ENCODE results near the gene PLSCR3.
A peak's percentile ranks its signal among the peaks of the same experiment; 100 is the strongest.

Gene PLSCR3

DNA sequence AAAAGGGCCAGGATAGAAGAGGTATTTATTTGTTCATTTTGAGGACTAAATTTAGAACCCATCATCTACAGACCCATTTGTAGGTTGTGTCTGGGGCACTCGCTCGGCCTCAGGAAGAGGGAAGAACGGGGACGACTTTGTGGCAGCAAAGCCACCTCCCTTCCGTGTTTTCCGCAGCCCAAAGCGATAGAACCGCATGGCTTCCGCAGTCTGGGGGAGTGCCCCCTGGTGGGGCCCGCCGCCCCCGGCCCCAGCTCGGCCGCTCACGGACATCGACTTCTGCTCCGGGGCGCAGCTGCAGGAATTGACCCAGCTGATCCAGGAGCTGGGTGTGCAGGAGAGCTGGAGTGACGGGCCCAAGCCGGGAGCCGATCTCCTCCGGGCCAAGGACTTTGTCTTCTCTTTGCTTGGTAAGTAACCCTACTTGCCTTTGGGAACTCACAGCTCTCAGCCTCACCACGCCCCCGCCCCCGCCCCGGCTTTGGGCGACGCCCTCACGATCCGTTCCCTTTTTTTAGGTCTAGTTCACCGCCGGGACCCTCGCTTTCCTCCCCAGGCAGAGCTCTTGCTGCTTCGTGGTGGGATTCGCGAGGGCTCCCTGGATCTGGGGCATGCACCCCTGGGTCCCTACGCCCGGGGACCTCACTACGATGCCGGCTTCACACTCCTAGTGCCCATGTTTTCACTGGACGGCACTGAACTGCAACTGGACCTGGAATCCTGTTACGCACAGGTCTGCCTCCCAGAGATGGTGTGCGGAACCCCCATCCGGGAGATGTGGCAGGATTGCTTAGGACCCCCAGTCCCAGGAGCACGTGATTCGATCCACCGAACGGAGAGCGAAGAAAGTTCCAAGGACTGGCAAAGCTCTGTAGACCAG lies 41.6 kb upstream of the PLSCR3 start:
- TF ChIP-seq, protein P1, sequence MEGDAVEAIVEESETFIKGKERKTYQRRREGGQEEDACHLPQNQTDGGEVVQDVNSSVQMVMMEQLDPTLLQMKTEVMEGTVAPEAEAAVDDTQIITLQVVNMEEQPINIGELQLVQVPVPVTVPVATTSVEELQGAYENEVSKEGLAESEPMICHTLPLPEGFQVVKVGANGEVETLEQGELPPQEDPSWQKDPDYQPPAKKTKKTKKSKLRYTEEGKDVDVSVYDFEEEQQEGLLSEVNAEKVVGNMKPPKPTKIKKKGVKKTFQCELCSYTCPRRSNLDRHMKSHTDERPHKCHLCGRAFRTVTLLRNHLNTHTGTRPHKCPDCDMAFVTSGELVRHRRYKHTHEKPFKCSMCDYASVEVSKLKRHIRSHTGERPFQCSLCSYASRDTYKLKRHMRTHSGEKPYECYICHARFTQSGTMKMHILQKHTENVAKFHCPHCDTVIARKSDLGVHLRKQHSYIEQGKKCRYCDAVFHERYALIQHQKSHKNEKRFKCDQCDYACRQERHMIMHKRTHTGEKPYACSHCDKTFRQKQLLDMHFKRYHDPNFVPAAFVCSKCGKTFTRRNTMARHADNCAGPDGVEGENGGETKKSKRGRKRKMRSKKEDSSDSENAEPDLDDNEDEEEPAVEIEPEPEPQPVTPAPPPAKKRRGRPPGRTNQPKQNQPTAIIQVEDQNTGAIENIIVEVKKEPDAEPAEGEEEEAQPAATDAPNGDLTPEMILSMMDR (IDR thresholded peaks at IDR 0.05; ENCODE audit: borderline replicate concordance, control extremely low read depth, extremely low read depth, insufficient read depth, missing control alignments): peak; percentile 16
- DNase-seq (ENCODE audit: low spot score): peak; percentile 66
- in situ Hi-C loops (cut with MboI; ENCODE audit: low sequenced_read_pairs, unreplicated experiment): no loop called here

DNA sequence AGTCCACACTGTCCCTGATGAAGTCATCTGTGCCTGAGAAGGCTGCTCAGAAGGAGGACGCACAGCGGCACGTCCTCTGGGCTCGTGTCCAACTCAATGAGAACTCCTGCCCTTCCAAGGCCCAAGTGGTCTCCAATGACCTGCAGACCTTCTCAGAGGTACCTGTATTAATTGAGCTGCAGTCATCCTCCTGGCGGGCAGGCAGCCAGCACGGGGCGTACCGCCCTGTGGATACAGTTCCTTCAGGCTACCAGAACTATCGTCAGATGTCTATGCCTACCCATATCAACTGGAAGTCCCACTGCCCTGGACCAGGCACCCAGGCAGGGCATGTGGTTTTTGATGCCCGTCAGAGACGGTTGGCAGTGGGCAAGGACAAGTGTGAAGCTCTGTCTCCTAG lies 38.0 kb upstream of the PLSCR3 start:
- in situ Hi-C loops (cut with MboI; ENCODE audit: low sequenced_read_pairs, unreplicated experiment): no loop called here
- TF ChIP-seq, protein P1 (IDR thresholded peaks at IDR 0.05; ENCODE audit: borderline replicate concordance, control extremely low read depth, extremely low read depth, insufficient read depth, missing control alignments): no peak
- DNase-seq (ENCODE audit: low spot score): no peak

DNA sequence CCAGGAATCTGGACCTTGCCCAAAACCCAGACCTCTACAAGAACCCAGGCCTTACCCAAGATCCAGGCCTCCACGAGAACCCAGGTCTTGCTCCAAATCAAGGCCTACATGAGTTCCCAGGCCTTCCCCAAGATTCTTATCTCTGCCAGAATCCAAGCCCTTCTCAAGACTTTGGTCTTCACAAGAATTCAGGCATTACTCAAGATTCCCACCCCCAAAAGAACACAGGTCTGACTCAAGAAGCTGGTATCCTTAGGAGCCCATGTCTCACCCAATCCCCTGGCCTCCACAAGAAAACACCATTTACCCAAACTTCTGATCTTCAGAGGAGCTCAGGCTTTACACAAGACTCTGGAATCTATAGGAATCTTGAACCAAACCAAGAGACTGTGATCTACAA lies 36.9 kb upstream of the PLSCR3 start:
- TF ChIP-seq, protein P1 (IDR thresholded peaks at IDR 0.05; ENCODE audit: borderline replicate concordance, control extremely low read depth, extremely low read depth, insufficient read depth, missing control alignments): no peak
- DNase-seq (ENCODE audit: low spot score): no peak
- in situ Hi-C loops (cut with MboI; ENCODE audit: low sequenced_read_pairs, unreplicated experiment): no loop called here

DNA sequence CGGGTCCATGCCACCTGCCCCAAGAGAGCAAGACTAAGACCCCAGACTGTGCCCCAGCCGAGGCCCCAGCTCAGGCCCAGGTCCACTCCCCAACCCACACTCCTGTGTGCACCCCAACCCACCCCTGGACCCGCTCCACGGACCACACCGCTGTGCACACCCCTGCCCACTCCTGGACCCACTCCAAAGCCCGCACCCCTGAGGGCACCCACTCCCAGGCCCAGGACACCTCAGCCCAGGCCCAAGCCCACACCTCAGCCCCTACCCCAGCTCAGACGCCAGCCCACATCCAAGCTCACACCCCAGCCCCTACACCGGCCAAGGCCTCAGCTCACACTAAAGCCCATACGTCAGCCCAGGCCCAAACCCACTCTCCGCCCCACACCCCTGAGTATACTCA lies 35.4 kb upstream of the PLSCR3 start:
- TF ChIP-seq, protein P1 (IDR thresholded peaks at IDR 0.05; ENCODE audit: borderline replicate concordance, control extremely low read depth, extremely low read depth, insufficient read depth, missing control alignments): no peak
- in situ Hi-C loops (cut with MboI; ENCODE audit: low sequenced_read_pairs, unreplicated experiment): no loop called here
- no peak for DNase-seq (ENCODE audit: low spot score)

DNA sequence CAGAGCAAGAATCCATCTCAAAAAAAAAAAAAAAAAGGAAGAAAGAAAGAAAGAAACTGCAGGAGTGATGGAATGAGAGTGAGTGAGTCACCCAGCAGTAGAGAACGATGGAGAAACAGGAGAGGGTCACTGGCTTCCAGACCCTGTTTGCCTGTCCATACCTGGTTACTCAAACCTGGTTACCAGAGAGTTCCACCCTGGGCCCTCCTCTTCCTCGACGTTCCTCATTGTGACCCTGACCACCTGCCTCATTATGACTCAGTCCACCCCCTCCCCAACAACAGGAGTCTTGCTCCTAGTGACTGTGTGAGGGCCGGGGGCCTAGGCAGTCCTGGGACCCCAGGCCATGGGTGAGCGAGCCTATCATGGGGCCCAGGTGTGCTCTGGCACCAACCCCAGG lies 34.2 kb upstream of the PLSCR3 start, which contains the start of gene SPEM3:
Gene SPEM3 (plus strand): TSS at position 301 of the 400 bp plus-strand sequence. CDS start 46 bp downstream, at position 347.
- in situ Hi-C loops (cut with MboI; ENCODE audit: low sequenced_read_pairs, unreplicated experiment): no loop called here
- no peak for DNase-seq (ENCODE audit: low spot score)
- TF ChIP-seq, protein P1 (IDR thresholded peaks at IDR 0.05; ENCODE audit: borderline replicate concordance, control extremely low read depth, extremely low read depth, insufficient read depth, missing control alignments): no peak

DNA sequence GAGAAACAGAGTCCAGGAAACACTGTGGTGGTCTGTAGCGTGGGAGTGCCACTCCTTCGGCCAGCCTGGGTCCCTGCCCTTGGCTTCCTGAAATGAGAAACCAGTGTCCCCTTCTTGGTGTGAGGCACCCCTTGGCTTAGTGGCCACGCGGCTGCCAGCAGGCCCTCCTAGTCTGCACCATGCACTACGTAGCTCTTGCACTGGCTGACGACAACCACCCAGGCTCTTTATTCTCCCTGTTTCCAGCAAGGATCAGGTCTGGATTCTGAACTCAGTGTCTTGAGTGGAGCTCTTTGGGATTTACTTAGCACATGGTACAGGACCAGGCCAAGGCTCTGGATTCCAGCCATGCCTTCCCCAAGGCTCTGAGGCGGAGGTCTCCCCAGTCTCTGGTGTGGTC lies 33.2 kb upstream of the PLSCR3 start:
- in situ Hi-C loops (cut with MboI; ENCODE audit: low sequenced_read_pairs, unreplicated experiment): no loop called here
- TF ChIP-seq, protein P1 (IDR thresholded peaks at IDR 0.05; ENCODE audit: borderline replicate concordance, control extremely low read depth, extremely low read depth, insufficient read depth, missing control alignments): no peak
- DNase-seq (ENCODE audit: low spot score): no peak
